Dedifferentiated amniotic fluid mesenchymal stem cell (primary cell): Measurements from ENCODE around the gene TRIM44.
"Not testable (repeated sequence)": the region's sequence is repeated elsewhere in the genome, so short reads cannot be mapped to it uniquely, and the experiment has no call there.

Experiments
- DNase-seq: peaks from one replicate; pipeline ENCODE4 v3.0.0-alpha.2; 2016; ENCODE audit errors: extremely low spot score

Gene TRIM44

DNA sequence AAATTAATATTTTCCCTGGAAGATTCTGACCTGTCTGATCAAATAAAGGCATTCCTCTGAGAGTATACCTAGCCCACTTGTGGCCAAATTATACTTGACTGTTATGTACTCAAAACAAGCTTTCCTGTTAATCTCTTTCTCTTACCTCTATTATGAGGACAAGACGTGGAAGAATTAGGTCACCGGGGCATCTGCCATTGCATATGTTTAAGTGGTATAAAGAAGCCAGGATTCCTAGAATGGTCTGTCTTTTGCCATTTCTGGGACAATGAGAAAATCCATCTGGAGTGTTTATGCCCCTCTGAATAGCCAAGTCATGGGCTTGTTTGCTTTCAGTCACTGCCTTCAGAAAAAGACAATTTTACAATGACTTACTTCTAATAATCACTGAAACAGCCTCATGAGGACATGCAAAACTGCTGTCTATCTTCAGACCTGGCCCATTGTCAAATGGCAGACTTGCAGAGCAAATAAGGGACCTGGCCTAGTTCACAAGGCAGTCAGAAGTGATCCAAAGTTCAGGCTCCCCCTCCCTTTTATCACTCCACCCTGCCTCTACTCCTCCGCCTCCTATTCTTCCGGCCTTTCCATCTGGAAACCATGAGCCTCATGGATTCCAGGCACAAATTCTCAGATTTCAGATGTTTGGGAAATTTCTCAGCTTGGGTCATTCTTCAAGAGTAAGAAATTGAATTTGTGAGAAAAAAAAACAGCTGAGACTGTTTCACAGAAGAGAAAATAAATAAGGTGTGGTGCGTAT lies 153.2 kb downstream of the TRIM44 start:
- DNase-seq, result peak; percentile 86

DNA sequence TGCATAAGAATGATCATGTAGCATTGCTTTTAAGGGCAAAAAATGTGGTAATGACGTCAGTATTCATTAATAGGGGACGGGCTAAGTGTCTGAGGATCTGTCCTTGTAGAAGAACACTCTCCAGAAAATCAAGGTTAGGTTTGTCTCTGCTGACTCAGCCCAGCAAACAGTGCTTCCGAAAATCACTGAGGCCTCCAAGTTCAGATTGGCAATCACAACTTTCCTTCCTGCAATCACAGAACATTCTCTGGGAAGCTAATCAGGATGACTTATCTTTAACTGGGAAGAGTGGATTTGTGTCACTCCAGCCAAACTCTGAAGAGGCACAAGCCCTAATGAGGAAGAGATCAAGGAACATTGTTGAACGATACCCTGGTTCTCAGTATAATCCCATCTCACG lies 158.0 kb downstream of the TRIM44 start:
- DNase-seq, result no peak

DNA sequence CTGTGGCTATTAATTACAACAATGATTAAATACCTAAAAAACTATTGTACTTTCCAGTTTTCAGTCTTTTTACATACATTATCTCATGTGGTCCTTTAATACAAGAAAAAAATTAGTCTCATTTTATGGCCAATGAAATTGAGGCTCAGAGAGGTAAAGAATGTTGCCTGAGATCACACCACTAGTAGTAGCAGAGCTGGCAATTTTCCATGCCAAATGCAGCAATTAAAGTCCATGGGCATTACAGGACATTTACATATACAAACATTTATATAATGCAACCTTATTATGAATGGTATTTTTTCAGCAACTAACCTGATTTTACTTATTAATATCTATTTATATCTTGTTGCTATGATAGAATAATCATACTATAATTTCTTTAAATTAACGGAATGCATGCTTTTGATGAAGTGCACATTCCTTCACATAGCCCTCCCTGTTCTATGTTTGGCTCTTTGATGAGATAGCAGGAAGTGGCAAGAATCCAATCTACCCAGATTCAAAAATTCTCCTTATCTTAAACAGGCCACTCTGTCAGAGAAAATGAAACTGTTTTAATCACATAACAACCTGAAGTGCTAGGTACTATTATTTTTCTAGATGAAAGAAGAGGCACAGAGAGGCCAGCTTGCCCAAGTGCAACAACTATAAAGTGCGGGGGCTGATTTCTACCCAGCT lies 160.4 kb downstream of the TRIM44 start:
- no peak for DNase-seq

DNA sequence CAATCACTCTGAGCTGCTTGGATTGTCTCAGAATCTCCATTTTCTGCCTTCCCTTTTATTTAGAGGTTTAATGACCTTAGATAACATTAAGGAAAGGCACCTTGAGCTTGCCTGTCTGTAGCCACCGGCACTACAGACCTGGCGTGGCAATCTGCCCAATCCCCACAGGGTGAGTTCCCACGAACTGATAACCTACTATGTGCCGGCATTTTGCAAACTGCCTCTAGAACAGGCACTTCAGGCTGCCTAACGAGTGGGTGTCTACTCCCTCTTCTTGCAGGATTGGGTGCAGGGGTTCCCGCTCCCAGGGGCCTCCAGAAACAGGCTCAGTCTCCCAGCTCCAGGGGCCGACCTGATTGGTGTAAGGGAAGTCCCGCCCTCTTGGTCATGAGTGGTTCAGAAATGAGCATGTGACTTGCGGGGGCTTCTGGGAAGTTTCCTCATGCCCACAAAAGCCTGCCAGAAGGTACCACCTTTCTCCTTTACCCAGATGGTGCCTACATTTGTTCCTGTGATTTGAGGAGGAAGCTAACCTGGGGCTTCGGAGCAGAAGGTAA lies 161.2 kb downstream of the TRIM44 start:
- no peak for DNase-seq

DNA sequence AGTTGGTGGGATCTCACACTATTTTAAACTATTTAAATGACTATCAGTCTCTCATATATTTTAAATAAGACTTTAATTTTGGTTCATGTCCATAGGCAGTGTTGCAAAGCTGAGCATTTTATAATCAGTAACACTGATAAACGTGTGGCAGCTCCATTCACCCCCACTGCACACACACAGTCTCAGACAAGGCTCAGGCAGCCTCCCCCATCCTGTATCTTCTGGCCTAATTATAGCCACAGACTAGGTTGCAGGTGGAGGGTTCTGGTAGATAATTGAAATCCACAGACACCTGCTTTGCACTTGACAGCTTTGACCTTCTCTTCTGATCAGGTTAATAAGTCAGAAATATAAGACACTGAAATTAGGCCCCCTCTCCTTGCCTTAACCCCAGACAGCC lies 162.8 kb downstream of the TRIM44 start:
- no peak for DNase-seq

DNA sequence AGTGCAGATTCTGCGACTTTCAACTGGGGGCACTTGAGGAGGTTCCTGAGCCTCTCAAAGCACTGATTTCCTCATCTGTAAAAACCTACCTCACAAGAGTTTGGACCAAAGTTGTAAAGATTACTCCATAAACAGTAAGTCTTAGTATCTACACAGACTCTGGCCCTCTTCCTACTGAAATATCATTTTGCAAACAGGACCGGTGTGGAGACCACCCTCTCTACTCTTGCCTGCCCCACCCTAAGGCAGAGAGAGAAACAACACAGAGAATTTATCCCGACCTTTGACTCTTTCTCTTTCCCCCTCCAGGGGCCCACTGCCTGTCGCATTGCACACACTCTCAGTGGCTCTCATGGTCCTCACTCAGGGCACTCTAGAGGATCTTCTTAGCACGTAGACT lies 163.4 kb downstream of the TRIM44 start:
- DNase-seq, result no peak

DNA sequence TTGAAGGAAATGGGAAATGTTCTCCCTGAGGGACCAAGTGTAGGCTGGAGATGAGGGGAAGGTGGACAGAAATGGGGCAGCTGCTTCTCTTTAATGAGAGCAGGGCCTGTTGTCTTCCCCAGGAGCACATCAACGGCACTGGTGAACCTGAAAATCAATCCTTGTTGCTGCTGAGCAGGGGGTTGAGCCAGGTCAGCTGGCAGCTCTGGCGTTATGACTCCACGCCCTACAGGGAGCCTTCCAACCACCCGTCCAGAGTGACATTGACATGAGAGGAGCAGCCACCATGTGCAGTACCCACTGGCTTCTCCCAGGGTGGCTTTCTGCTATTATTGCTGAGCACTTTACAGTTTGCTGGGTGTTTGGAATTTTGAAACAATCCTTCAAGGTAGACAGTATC lies 164.4 kb downstream of the TRIM44 start:
- no peak for DNase-seq

DNA sequence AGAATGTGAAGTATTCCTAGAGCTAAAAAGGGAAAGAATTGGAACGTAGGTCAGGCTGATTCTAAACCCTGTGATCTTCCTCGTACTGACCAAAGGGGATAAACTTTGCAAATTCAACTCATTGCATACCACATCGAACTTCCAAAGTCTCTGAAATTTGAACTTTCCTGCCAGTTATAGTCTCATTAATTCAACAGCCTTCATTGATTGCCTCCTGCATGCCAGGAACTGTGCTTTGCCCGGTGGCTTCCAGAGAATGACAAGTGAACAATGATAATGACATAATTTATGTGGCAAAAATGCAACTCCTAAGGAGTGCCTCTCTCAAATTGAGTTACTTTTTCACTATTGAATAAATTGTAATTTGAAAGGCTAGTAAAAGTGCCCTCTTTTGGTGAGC lies 173.6 kb downstream of the TRIM44 start:
- DNase-seq, result no peak

DNA sequence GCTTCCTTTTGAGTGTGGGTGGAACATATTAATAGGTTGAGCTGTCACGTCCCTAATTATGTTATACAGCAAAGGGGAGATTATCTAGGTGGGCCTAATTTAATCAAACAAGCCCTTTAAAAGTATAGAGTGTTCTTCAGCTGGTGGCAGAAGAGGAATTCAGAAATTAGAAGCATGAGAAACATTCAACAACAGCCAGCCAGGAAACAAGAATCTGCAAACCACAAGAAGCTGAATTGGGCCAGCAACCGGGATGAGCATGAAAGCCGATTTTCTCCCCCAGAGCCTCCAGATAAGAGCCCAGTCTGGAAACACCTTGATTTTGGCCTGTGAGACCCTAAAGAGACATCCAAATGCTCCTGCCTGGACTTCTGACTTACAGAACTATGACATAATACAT lies 175.5 kb downstream of the TRIM44 start:
- DNase-seq, result no peak

DNA sequence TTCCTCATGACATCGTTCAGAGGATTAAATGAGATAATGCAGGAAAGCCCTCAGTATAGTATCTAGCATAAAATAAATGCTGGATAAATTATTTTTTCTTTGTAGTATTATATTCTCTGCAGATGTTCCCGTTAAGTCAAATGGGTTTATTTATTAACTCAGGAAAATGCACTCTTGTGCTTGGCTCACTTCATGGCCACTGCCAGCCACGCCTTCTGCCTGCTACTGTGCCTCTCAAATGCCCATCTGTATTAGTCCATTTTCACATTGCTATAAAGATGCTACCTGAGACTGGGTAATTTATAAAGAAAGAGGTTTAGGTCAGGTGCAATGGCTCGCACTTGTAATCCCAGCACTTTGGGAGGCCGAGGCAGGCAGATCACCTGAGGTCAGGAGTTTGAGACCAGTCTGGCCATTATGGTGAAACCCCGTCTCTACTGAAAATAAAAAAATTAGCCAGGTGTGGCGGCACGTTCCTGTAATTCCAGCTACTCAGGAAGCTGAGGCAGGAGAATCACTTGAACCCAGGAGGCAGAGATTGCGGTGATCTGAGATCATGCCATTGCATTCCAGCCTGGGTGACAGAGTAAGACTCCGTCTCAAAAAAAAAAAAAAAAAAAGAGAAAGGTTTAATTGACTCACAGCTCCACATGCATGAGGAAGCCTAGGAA lies 176.3 kb downstream of the TRIM44 start:
- not testable (repeated sequence) for DNase-seq

DNA sequence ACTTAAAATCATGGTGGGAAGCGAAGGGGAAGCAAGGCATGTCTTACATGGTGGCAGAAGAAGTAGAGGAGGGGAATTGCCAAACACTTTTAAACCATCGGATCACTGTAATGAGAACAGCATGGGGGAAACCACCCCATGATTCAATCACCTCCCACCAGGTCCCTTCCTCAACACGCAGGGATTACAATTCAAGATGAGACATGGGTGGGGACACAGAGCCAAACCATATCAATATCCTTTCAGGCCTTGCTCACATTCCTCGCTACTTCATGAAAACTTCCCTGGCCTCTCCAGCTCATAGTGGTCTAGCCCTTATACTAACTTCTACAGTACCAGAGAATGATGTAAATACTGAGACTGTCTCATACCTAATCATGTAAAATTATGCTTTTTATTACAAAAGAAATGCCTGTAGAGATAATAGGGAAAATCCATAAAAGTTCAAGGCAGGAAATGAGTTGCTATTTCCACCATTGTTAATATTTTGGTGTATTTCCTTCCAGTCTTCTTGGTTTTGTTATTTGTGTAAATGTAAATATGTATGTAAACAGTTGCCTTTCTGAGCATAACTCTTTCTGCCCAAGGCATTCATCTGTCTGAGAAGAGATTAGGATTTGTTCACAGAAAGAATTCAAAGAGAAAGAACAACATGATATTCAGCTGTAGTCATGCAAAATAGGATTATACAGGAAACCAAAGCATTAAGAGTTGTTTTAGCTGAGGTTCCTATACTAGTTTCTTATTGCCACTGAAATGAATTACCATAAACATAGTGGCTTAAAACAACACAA lies 177.0 kb downstream of the TRIM44 start:
- no peak for DNase-seq

DNA sequence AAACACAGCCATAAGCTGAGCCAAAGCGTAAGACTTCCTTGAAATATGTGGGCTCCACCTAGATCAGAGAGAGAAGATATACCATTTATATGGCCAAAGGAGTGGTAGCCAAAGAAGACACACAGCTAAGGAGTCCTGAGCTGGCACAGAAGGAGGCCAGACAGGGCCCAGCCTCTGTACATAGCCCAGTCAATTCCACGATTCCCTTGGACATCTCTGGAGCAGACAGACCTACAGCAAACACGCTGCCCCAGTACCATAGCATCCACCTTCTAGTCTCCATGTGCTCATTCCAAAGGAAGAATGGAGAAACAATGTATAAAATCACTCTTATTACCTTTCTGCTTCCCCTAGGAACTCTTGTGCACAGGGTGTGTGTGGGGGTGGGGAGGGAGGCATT lies 179.2 kb downstream of the TRIM44 start:
- DNase-seq, result no peak

DNA sequence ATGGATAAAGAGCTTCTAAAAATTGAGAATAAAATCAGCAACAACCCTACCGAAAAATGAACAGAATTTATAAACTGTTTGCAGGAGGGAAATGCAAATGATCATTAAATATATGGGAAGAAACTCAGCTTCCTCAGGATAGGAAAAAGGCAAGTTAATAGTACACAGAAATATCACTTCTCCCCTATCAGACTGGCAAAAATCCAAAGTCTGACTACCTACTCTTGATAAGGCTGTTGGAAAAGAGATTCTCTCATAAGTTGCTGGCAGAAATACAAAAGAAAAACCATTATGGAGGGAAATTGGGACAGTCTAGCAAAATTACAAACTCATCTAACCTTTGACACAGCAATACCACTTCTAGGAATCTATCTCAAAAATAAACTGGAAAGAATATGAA lies 180.4 kb downstream of the TRIM44 start:
- DNase-seq, result no peak

DNA sequence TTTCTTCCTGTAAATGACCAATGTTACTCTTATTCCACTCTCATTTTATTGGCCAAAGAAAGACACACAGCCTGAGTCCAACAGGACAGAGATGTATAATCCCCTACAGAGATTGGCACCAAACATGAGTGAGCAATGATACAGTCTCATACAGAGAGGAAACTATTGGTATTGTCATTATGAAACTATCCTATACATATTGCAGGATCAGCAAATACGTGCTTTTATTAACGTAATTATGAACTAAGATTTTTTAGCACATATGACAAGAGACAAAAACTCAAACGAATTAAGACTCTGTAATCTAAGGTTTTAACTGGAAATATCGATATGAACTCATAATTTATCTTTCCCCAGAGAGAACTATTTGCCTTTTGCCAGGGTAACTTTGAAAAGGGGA lies 182.0 kb downstream of the TRIM44 start:
- DNase-seq, result no peak

DNA sequence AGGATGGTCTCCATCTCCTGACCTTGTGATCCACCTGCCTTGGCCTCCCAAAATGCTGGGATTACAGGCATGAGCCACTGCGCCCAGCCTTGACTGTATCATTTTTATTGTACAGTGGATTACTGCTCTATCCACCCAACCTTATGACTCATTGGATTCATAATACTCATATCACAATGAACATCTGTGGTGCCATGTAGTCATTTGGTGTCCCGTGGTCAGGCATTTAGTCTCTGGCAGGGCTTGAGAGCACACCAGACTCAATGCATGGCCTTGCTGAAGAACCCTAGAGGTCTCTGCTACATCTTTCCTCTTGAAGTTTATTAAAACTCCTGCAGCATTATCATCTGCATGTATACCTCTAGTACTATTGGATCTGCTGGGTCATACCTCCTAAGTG lies 183.3 kb downstream of the TRIM44 start:
- no peak for DNase-seq

DNA sequence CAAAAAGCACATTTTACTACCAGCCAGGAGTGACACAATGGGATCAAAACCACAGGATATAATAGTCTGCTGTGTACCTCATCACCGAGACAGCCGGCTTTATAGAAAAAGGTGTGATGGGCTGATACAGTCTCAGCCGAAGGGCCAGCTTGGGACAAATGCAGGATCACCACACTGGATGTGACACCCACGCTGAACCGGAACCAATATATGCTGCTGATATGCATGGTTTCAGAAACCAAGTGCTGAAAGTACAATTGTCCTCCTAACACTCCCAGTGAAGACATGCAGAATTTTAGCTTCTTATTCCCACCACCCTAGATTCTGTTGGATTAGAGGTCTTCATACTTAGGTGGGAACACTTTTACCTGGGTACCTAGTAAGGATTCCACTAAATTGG lies 184.3 kb downstream of the TRIM44 start:
- no peak for DNase-seq

DNA sequence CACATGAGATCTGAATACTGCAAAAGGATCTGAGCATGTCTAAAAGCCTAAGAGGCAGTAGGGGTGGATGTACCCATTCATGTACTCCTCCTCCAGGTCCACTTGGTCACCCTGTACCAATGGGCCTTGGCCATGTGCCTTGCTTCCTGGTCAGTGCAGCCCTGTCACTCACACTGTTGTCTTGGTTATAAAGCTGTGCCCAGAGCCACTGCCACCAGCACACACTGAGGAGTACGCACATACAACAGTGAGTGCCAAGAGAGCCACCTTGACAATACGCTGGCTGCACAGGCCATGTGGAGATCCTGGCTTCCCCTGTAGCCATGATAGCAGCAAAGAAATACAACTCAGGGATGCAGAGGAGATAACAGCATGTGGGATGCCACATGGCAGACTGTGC lies 184.9 kb downstream of the TRIM44 start:
- no peak for DNase-seq

DNA sequence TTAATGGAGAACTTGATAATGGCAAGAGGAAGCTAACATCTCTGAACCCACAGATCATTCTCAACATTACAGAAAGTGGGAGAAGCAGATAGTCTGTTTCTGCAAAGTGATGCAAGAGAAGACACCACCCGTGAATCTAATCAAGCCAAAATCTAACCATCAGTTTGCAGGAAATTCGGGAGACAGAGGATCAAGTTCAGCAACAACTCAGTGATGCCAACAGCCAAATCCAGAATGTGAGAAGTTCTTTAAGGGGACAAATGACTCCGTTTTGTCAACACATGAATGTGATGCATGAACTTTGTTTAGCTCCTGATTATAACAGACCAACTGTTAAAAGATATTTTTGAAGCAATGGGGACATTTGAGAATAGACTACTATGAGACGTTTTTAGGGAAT lies 186.0 kb downstream of the TRIM44 start:
- no peak for DNase-seq

DNA sequence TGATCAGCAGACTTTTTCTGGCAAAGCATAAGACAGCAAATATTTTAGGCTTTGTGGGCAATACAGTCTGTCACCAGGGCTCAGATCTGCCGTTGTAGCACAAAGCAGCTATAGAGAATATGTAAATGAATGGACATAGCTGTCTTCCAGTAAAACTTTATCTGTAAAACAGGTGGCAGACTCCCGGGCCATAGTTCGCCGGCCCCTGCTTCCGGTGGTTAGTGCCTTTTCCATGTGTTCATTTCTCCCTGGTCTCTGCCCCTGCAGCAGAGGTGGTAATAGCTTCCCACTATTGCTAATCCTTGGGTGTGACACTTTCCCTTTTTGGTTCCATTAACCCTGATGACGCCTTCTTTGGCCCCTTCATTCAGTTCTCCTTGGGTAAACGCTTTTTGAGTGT lies 187.6 kb downstream of the TRIM44 start:
- no peak for DNase-seq

DNA sequence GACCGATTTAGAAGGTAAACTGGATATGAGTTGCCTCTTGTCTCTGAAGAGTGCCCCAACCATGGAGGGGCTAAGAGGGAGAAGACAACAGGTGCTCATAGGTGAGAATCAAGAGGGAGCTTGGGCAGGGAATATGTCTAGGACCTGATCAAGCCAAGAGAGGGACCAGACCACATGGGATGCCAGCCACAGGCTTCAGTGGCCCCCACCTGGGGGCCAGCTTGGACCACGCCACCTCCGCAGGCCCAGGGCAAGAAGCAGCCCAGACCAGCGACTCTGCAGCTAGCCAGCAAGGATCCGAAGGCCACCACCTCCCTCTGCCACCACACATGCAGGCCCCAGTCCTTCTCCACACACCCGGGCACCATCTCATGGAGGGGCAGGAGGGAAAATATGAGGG lies 188.8 kb downstream of the TRIM44 start:
- DNase-seq, result no peak

DNA sequence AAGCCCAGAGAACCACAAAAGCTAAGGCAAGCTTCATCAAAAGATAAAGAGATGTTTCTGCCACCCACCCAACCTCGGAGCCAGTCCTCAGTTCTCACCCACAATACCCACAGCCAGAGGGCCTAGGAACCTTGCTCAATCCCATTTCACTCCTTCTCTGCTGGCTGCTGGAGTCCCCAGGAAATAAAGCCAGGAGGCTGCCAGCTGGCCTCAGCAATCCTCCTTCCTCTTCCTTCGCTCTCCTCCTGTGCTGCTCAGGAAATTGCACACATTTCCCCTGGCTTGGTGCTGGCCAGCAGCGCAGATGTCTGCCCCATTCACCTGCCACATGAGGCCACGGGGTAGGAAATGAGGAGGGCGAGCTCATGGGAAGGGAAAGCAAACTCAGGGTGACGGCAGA lies 189.5 kb downstream of the TRIM44 start:
- DNase-seq, result no peak

DNA sequence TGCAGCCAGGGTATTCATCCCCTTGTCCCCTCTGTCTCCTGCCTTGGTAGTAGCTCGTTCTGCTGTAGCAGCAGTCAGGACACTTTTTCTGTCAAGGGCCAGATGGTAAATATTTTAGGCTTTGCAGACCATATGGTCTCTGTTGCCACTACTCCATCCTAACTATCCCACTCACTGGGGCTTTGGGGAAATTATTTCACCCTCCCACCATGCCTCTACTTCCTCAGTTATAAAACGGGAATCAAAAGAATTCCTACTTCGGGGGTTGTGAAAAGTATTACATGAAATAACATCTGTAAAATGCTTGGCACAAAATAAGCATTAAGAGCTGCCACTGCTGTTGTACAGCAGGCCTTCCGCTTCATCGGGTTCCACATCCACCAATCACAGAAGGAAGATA lies 191.4 kb downstream of the TRIM44 start:
- DNase-seq, result no peak
